ENCODE results near the gene MGP.

- TF ChIP-seq, protein P1, sequence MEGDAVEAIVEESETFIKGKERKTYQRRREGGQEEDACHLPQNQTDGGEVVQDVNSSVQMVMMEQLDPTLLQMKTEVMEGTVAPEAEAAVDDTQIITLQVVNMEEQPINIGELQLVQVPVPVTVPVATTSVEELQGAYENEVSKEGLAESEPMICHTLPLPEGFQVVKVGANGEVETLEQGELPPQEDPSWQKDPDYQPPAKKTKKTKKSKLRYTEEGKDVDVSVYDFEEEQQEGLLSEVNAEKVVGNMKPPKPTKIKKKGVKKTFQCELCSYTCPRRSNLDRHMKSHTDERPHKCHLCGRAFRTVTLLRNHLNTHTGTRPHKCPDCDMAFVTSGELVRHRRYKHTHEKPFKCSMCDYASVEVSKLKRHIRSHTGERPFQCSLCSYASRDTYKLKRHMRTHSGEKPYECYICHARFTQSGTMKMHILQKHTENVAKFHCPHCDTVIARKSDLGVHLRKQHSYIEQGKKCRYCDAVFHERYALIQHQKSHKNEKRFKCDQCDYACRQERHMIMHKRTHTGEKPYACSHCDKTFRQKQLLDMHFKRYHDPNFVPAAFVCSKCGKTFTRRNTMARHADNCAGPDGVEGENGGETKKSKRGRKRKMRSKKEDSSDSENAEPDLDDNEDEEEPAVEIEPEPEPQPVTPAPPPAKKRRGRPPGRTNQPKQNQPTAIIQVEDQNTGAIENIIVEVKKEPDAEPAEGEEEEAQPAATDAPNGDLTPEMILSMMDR (conservative IDR thresholded peaks at IDR 0.05; ENCODE audit: low read length) = no peak
- no peak for TF ChIP-seq EZH2phosphoT487 (IDR thresholded peaks at IDR 0.05; ENCODE audit: borderline replicate concordance, low read depth, low read length)
These were observed 46.3 kb upstream of the MGP start for GRCh38 chr12:14931791-14932560.

Measured in OCI-LY7 (cell line).